ENCODE data around the gene OLFM2.

DNA sequence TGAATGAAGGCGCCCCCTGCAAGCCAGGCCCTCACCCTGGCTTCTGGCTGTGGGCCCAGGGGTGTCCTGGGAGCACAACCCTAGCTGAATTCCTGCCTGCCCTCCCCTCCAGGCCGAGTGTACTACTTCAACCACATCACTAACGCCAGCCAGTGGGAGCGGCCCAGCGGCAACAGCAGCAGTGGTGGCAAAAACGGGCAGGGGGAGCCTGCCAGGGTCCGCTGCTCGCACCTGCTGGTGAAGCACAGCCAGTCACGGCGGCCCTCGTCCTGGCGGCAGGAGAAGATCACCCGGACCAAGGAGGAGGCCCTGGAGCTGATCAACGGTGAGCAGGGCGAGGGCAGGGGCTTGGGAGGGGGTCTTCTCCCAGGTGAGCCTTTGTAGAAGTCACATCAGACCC is 98.0 kb downstream of the OLFM2 start:
- no peak for TF ChIP-seq EZH2 (IDR thresholded peaks at IDR 0.05; ENCODE audit: low read length, missing control alignments)
- TF ChIP-seq, protein P1, sequence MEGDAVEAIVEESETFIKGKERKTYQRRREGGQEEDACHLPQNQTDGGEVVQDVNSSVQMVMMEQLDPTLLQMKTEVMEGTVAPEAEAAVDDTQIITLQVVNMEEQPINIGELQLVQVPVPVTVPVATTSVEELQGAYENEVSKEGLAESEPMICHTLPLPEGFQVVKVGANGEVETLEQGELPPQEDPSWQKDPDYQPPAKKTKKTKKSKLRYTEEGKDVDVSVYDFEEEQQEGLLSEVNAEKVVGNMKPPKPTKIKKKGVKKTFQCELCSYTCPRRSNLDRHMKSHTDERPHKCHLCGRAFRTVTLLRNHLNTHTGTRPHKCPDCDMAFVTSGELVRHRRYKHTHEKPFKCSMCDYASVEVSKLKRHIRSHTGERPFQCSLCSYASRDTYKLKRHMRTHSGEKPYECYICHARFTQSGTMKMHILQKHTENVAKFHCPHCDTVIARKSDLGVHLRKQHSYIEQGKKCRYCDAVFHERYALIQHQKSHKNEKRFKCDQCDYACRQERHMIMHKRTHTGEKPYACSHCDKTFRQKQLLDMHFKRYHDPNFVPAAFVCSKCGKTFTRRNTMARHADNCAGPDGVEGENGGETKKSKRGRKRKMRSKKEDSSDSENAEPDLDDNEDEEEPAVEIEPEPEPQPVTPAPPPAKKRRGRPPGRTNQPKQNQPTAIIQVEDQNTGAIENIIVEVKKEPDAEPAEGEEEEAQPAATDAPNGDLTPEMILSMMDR (conservative IDR thresholded peaks at IDR 0.05 in 1 of 2, IDR thresholded peaks at IDR 0.05 in 1 of 2; ENCODE audit: low read depth in 1 of 2, low read length in 2 of 2) = no peak
